Loucy (cell line): ENCODE results near the gene SSBP3.

ENCODE experiments used
- H2AFZ ChIP-seq: fragments of 200-600 bp; sonication (generic); 2 replicates; pipeline ENCODE4 v1.6.0; 2016; ENCODE audit warnings: antibody characterized with exemption, mild to moderate bottlenecking, low read length, moderate library complexity
- H3F3A ChIP-seq: fragments of 200-600 bp; 2 replicates; pipeline ENCODE4 v1.6.0; 2016; ENCODE audit warnings: antibody characterized with exemption, low read depth, mild to moderate bottlenecking
- H3K27me3 ChIP-seq: fragments of 200-600 bp; sonication (generic); 2 replicates; pipeline ENCODE4 v1.6.1; 2014; ENCODE audit warnings: low read length, mild to moderate bottlenecking; ENCODE audit not compliant: insufficient read depth, poor library complexity, severe bottlenecking
- H3K36me3 ChIP-seq: fragments of 200-600 bp; sonication (generic); 2 replicates; pipeline ENCODE4 v1.6.1; 2016; ENCODE audit warnings: low read length; ENCODE audit not compliant: insufficient read depth
- H3K4me1 ChIP-seq: fragments of 200-600 bp; sonication (generic); 2 replicates; pipeline ENCODE4 v1.5.1; 2014; ENCODE audit warnings: low read length, mild to moderate bottlenecking; ENCODE audit not compliant: insufficient read depth, poor library complexity, severe bottlenecking
- H3K4me2 ChIP-seq: fragments of 200-600 bp; sonication (generic); 2 replicates; pipeline ENCODE4 v1.6.0; 2014; ENCODE audit warnings: antibody characterized with exemption, low read length, low read depth, mild to moderate bottlenecking; ENCODE audit not compliant: poor library complexity, severe bottlenecking
- H3K4me3 ChIP-seq: fragments of 200-600 bp; sonication (generic); 2 replicates; pipeline ENCODE4 v1.5.1; 2014; ENCODE audit warnings: low read length, mild to moderate bottlenecking, mixed read lengths; ENCODE audit not compliant: poor library complexity, severe bottlenecking
- H3K79me2 ChIP-seq: fragments of 200-600 bp; sonication (generic); 2 replicates; pipeline ENCODE4 v1.6.1; 2014; ENCODE audit warnings: low read length; ENCODE audit not compliant: insufficient read depth
- H3K9ac ChIP-seq: fragments of 200-600 bp; sonication (generic); 2 replicates; pipeline ENCODE4 v1.6.0; 2014; ENCODE audit warnings: mild to moderate bottlenecking, low read depth, low read length, moderate library complexity; ENCODE audit not compliant: poor library complexity, severe bottlenecking
- H3K9me2 ChIP-seq: fragments of 200-600 bp; sonication (generic); replicated peaks from 2 replicates; pipeline ENCODE4 v1.6.1; 2016; ENCODE audit warnings: low read depth, low read length, mixed read lengths
- H3K9me3 ChIP-seq: fragments of 200-600 bp; sonication (generic); 2 replicates; pipeline ENCODE4 v1.6.1; 2014; ENCODE audit warnings: mild to moderate bottlenecking, antibody characterized with exemption, low read length, low read depth; ENCODE audit not compliant: insufficient read depth
- H4K20me1 ChIP-seq: fragments of 200-600 bp; sonication (generic); 2 replicates; pipeline ENCODE4 v1.6.0; 2014; ENCODE audit warnings: antibody characterized with exemption, low read length, mild to moderate bottlenecking; ENCODE audit not compliant: insufficient read depth, poor library complexity, severe bottlenecking
- EZH2phosphoT487 ChIP-seq: fragments of 200-600 bp; IDR thresholded peaks from 2 replicates; pipeline ENCODE4 v1.6.1; 2018; ENCODE audit warnings: antibody characterized with exemption, mild to moderate bottlenecking, moderate library complexity, borderline replicate concordance
- TF ChIP-seq, protein P1 (sequence below): fragments of 200-600 bp; sonication (generic); conservative IDR thresholded peaks from 2 replicates; pipeline ENCODE4 v1.5.1; 2014; ENCODE audit warnings: mild to moderate bottlenecking, antibody characterized with exemption, low read length

The SSBP3 gene

GRCh38 chr1:54248966-54249365 is 157.2 kb downstream of the SSBP3 start:
- Histone ChIP-seq H3K4me1 (no peaks in the 10 kb centered on the region), H3K36me3 (peaks cover 67% of the 10 kb centered on the region; the same call in 1 of the 2 replicates), H3K4me3 (no peak overlapping the region), H3K27me3 (no peaks in the 10 kb centered on the region), H3K9me2 (no peaks in the 10 kb centered on the region), H4K20me1 (no peaks in the 10 kb centered on the region), H3F3A (no peaks in the 10 kb centered on the region), H3K9me3 (no peaks in the 10 kb centered on the region), H3K9ac (no peak overlapping the region), H2AFZ (no peak overlapping the region), H3K79me2 (no peaks in the 10 kb centered on the region), H3K4me2 (no peak overlapping the region)
- TF ChIP-seq, protein P1, sequence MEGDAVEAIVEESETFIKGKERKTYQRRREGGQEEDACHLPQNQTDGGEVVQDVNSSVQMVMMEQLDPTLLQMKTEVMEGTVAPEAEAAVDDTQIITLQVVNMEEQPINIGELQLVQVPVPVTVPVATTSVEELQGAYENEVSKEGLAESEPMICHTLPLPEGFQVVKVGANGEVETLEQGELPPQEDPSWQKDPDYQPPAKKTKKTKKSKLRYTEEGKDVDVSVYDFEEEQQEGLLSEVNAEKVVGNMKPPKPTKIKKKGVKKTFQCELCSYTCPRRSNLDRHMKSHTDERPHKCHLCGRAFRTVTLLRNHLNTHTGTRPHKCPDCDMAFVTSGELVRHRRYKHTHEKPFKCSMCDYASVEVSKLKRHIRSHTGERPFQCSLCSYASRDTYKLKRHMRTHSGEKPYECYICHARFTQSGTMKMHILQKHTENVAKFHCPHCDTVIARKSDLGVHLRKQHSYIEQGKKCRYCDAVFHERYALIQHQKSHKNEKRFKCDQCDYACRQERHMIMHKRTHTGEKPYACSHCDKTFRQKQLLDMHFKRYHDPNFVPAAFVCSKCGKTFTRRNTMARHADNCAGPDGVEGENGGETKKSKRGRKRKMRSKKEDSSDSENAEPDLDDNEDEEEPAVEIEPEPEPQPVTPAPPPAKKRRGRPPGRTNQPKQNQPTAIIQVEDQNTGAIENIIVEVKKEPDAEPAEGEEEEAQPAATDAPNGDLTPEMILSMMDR = no peak
- TF ChIP-seq EZH2phosphoT487 = no peak

- TF ChIP-seq EZH2phosphoT487 = no peak
- TF ChIP-seq, protein P1 = no peak
- Histone ChIP-seq H4K20me1 (no peaks in the 10 kb centered on the region), H3K9me3 (no peaks in the 10 kb centered on the region), H3K27me3 (no peaks in the 10 kb centered on the region), H3F3A (no peaks in the 10 kb centered on the region), H2AFZ (no peak overlapping the region), H3K36me3 (peaks cover 63% of the 10 kb centered on the region; the same call in 1 of the 2 replicates), H3K79me2 (no peaks in the 10 kb centered on the region), H3K9ac (no peak overlapping the region), H3K4me1 (no peaks in the 10 kb centered on the region), H3K4me2 (no peak overlapping the region), H3K9me2 (no peaks in the 10 kb centered on the region), H3K4me3 (no peak overlapping the region)
Observed at GRCh38 chr1:54247863-54248515, 158.2 kb downstream of the SSBP3 start.

- TF ChIP-seq, protein P1 = no peak
- no peak for TF ChIP-seq EZH2phosphoT487
- H3F3A ChIP-seq = no peaks in the 10 kb centered on the region
- no peak overlapping the region for H3K4me3 ChIP-seq
- peaks cover 66% of the 10 kb centered on the region; the same call in 1 of the 2 replicates for H3K36me3 ChIP-seq
- H3K27me3 ChIP-seq = no peaks in the 10 kb centered on the region
- no peaks in the 10 kb centered on the region for H3K79me2 ChIP-seq
- no peaks in the 10 kb centered on the region for H3K4me1 ChIP-seq
- no peaks in the 10 kb centered on the region for H3K9me3 ChIP-seq
- H3K4me2 ChIP-seq = no peak overlapping the region
- H3K9ac ChIP-seq = no peak overlapping the region
- no peaks in the 10 kb centered on the region for H4K20me1 ChIP-seq
- H3K9me2 ChIP-seq = no peaks in the 10 kb centered on the region
- H2AFZ ChIP-seq = no peak overlapping the region
Observed at GRCh38 chr1:54246116-54246721, 160.0 kb downstream of the SSBP3 start.
